Caco-2 (cell line): ENCODE measurements around the gene CDK11B. TPM values are rescaled to one million over a fixed set of nuclear protein-coding genes. Genes with fewer than 3 reads are reported as not detected.
"Not testable (repeated sequence)": the region's sequence is repeated elsewhere in the genome, so short reads cannot be mapped to it uniquely, and the experiment has no call there.

Source experiments
- BruUV-seq: library from RNA; stranded (reverse); fragments of 400-500 nt; replicated peaks from 2 replicates; lab custom pipeline; 2021; lab: Mats Ljungman, UMichigan
- CTCF ChIA-PET: fragments of 300-600 bp; sonication (Branson Sonifier 250); formaldehyde crosslinking; loops from one replicate; lab custom pipeline; 2022; ENCODE audit warnings: antibody characterized with exemption; lab: Charles Lee
- POLR2A ChIA-PET: fragments of 300-600 bp; sonication (Branson Sonifier 250); formaldehyde crosslinking; loops from one replicate; lab custom pipeline; 2022; ENCODE audit warnings: antibody characterized with exemption; lab: Charles Lee
- DNase-seq, 2 experiments: peaks; one replicate each; pipeline versions ENCODE4 v3.0.0 to v3.0.0-alpha.2; 2020 to 2022
- H3K27me3 ChIP-seq: replicated peaks from 2 replicates; pipeline ENCODE4 v1.6.0; 2011; ENCODE audit warnings: low read length; ENCODE audit not compliant: control insufficient read depth, insufficient read depth
- H3K36me3 ChIP-seq: 2 replicates; pipeline ENCODE4 v1.5.1; 2011; ENCODE audit warnings: low read length; ENCODE audit not compliant: control insufficient read depth, insufficient read depth
- H3K4me1 ChIP-seq: fragments of 250-450 bp; sonication (Bioruptor Pico); 2 replicates; pipeline ENCODE4 v1.5.1; 2020; ENCODE audit warnings: mild to moderate bottlenecking
- H3K4me3 ChIP-seq: 2 replicates; pipeline ENCODE4 v1.5.1; 2011; ENCODE audit warnings: low read depth, mild to moderate bottlenecking, control low read depth, low read length
- H3K9me3 ChIP-seq: fragments of 250-450 bp; sonication (Bioruptor Pico); 2 replicates; pipeline ENCODE4 v1.5.1; 2020; ENCODE audit warnings: mild to moderate bottlenecking, moderate library complexity
- H3K27ac Mint-ChIP-seq: one replicate; pipeline ENCODE4 v1.8.0; 2022; ENCODE audit warnings: mixed read lengths; ENCODE audit not compliant: unreplicated experiment
- H3K27me3 Mint-ChIP-seq: one replicate; pipeline ENCODE4 v1.8.0; 2022; ENCODE audit warnings: mixed read lengths; ENCODE audit not compliant: insufficient read depth, unreplicated experiment
- H3K36me3 Mint-ChIP-seq: one replicate; pipeline ENCODE4 v1.8.0; 2022; ENCODE audit warnings: mild to moderate bottlenecking, mixed read lengths; ENCODE audit not compliant: insufficient read depth, unreplicated experiment
- H3K4me1 Mint-ChIP-seq: one replicate; pipeline ENCODE4 v1.8.0; 2022; ENCODE audit warnings: low read depth, mixed read lengths; ENCODE audit not compliant: unreplicated experiment
- H3K4me3 Mint-ChIP-seq: one replicate; pipeline ENCODE4 v1.8.0; 2022; ENCODE audit warnings: mild to moderate bottlenecking, moderate library complexity, mixed read lengths; ENCODE audit not compliant: unreplicated experiment
- H3K9me3 Mint-ChIP-seq: one replicate; pipeline ENCODE4 v1.8.0; 2022; ENCODE audit warnings: mixed read lengths; ENCODE audit not compliant: unreplicated experiment
- intact Hi-C: fragments of 100-400 bp; cut with micrococcal nuclease; formaldehyde crosslinking; loops from one replicate; pipeline ENCODE4 v1.10.0; 2022; ENCODE audit not compliant: unreplicated experiment
- total RNA-seq: library from RNA; stranded (reverse); gene quantifications from 2 replicates; pipeline ENCODE4 v1.2.3, GENCODE V29; 2022

The CDK11B gene
- total RNA-seq, 1 experiment from 2014 or later, result 30.2 TPM

GRCh38 chr1:1696431-1697357 lies 37.9 kb upstream of the CDK11B start:
- H3K4me1 Mint-ChIP-seq, CTCF ChIA-PET, H3K36me3 Mint-ChIP-seq, H3K9me3 Mint-ChIP-seq, H3K4me1 ChIP-seq, intact Hi-C loops, H3K4me3 ChIP-seq, H3K4me3 Mint-ChIP-seq, H3K27me3 Mint-ChIP-seq, H3K27ac Mint-ChIP-seq, BruUV-seq, H3K36me3 ChIP-seq, H3K9me3 ChIP-seq, POLR2A ChIA-PET, H3K27me3 ChIP-seq, DNase-seq: not testable (repeated sequence)

GRCh38 chr1:1692714-1693647 lies 34.2 kb upstream of the CDK11B start, which contains the start of gene SLC35E2B:
Gene SLC35E2B, minus strand, starts transcription at chr1:1692795. Its CDS starts 16,096 bp downstream, at chr1:1676699.
- not testable (repeated sequence) for BruUV-seq

GRCh38 chr1:1692324-1692713 lies 33.5 kb upstream of the CDK11B start:
- H3K27ac Mint-ChIP-seq, H3K36me3 Mint-ChIP-seq, BruUV-seq, H3K4me1 ChIP-seq, H3K27me3 Mint-ChIP-seq, H3K9me3 Mint-ChIP-seq, CTCF ChIA-PET, H3K9me3 ChIP-seq, H3K4me1 Mint-ChIP-seq, H3K27me3 ChIP-seq, POLR2A ChIA-PET, H3K36me3 ChIP-seq, intact Hi-C loops: not testable (repeated sequence)
- H3K4me3 Mint-ChIP-seq, result peak overlapping the region; percentile 58
- H3K4me3 ChIP-seq, result peak overlapping the region; percentile 46
- DNase-seq, result peak; percentile 57 to 65

More at GRCh38 chr1:1692714-1693647, 34.2 kb upstream of the CDK11B start, which contains the start of gene SLC35E2B:
- H3K4me1 Mint-ChIP-seq, H3K27ac Mint-ChIP-seq, CTCF ChIA-PET, H3K27me3 ChIP-seq, H3K9me3 Mint-ChIP-seq, H3K9me3 ChIP-seq, H3K27me3 Mint-ChIP-seq, POLR2A ChIA-PET, intact Hi-C loops, H3K36me3 ChIP-seq, H3K36me3 Mint-ChIP-seq, H3K4me1 ChIP-seq: not testable (repeated sequence)
- H3K4me3 Mint-ChIP-seq, result peak within 1 kb of the TSS; percentile 58
- DNase-seq, result peak; percentile 79 to 86
- H3K4me3 ChIP-seq, result peak within 1 kb of the TSS; percentile 46

- H3K36me3 ChIP-seq, H3K4me1 ChIP-seq, DNase-seq, BruUV-seq, H3K9me3 ChIP-seq, H3K27ac Mint-ChIP-seq, H3K4me1 Mint-ChIP-seq, intact Hi-C loops, CTCF ChIA-PET, POLR2A ChIA-PET, H3K9me3 Mint-ChIP-seq, H3K4me3 Mint-ChIP-seq, H3K27me3 ChIP-seq, H3K36me3 Mint-ChIP-seq, H3K27me3 Mint-ChIP-seq: not testable (repeated sequence)
- H3K4me3 ChIP-seq, result peak overlapping the region; percentile 23
These were observed 32.6 kb upstream of the CDK11B start for GRCh38 chr1:1691443-1691842.

GRCh38 chr1:1689526-1689925 lies 30.7 kb upstream of the CDK11B start:
- DNase-seq, H3K4me3 Mint-ChIP-seq, POLR2A ChIA-PET, H3K4me1 ChIP-seq, H3K36me3 ChIP-seq, H3K9me3 ChIP-seq, H3K36me3 Mint-ChIP-seq, intact Hi-C loops, H3K27me3 ChIP-seq, H3K9me3 Mint-ChIP-seq, H3K4me3 ChIP-seq, H3K4me1 Mint-ChIP-seq, H3K27me3 Mint-ChIP-seq, CTCF ChIA-PET, H3K27ac Mint-ChIP-seq: not testable (repeated sequence)
- TSS peak; percentile 5 for BruUV-seq
